Measurements from ENCODE around the gene GMPR. TPM values are rescaled to one million over a fixed set of nuclear protein-coding genes. Genes with fewer than 3 reads are reported as not detected.

The GMPR gene
- total RNA-seq, 1 experiment from 2014 or later, result 1.4 TPM

GRCh38 chr6:16204653-16205376 lies 33.6 kb upstream of the GMPR start:
- DNase-seq, result no peak
- H3K27ac Mint-ChIP-seq (ENCODE audit: unreplicated experiment), result no peak overlapping the region
- BruUV-seq (replicated peaks), result no TSS peak
- CTCF ChIA-PET, result interaction anchor here (1.1 kb wide), 1 partner anchor 15 kb away, joined by 3 read pairs; no protein-coding TSS in a partner anchor
- H3K9me3 Mint-ChIP-seq (ENCODE audit: low read depth, unreplicated experiment), result no peaks in the 10 kb centered on the region
- H3K36me3 Mint-ChIP-seq (ENCODE audit: insufficient read depth, unreplicated experiment), result no peaks in the 10 kb centered on the region
- H3K4me1 Mint-ChIP-seq (ENCODE audit: low read depth, unreplicated experiment), result peaks cover 7% of the 10 kb centered on the region
- TF ChIP-seq, protein P1, sequence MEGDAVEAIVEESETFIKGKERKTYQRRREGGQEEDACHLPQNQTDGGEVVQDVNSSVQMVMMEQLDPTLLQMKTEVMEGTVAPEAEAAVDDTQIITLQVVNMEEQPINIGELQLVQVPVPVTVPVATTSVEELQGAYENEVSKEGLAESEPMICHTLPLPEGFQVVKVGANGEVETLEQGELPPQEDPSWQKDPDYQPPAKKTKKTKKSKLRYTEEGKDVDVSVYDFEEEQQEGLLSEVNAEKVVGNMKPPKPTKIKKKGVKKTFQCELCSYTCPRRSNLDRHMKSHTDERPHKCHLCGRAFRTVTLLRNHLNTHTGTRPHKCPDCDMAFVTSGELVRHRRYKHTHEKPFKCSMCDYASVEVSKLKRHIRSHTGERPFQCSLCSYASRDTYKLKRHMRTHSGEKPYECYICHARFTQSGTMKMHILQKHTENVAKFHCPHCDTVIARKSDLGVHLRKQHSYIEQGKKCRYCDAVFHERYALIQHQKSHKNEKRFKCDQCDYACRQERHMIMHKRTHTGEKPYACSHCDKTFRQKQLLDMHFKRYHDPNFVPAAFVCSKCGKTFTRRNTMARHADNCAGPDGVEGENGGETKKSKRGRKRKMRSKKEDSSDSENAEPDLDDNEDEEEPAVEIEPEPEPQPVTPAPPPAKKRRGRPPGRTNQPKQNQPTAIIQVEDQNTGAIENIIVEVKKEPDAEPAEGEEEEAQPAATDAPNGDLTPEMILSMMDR (IDR thresholded peaks at IDR 0.05; ENCODE audit: unreplicated experiment), result no peak
- H3K4me3 Mint-ChIP-seq (ENCODE audit: low read depth, unreplicated experiment), result no peak overlapping the region
- H3K27me3 Mint-ChIP-seq (ENCODE audit: unreplicated experiment), result no peaks in the 10 kb centered on the region
- intact Hi-C loops (cut with micrococcal nuclease; ENCODE audit: unreplicated experiment), result no loop called here

DNA sequence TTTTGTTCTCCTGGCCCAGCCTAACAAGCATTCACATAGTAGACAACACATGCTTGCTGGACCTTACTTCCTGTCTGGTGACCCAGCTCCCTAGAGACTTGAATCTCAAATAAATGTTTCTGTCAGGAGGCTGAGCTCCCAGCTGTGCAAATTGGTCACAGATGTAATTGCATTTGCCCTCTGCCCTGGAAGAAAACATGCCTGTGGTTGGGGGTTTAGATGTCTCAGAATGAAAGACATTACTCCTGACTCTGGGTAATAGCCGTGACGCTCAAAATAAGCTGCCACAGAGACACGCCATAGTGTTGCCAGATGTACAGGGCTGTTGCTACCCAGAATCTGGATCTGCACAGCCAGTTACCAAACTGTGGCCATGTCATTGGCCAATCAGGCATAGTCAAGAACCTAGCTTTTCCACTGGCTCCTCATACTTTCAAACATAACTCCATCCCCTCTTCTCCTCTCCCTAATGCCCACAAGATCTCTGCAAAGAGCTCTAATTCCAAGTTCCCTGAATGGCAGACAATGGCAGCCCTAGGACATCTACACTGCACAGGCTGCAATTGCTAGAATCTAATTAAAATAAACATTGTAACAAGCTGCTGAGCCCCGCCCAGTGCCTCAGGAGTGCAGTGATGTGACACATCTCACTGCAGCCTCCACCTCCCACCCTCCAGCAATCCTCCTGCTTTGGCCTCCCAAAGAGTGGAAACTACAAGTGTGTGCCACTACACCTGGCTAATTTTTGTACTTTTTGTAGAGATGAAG lies 32.8 kb upstream of the GMPR start:
- Mint-ChIP-seq H3K27me3 (ENCODE audit: unreplicated experiment) (no peaks in the 10 kb centered on the region), H3K36me3 (ENCODE audit: insufficient read depth, unreplicated experiment) (no peaks in the 10 kb centered on the region), H3K27ac (ENCODE audit: unreplicated experiment) (no peak overlapping the region), H3K9me3 (ENCODE audit: low read depth, unreplicated experiment) (no peaks in the 10 kb centered on the region), H3K4me1 (ENCODE audit: low read depth, unreplicated experiment) (peaks cover 9% of the 10 kb centered on the region), H3K4me3 (ENCODE audit: low read depth, unreplicated experiment) (no peak overlapping the region)
- BruUV-seq (replicated peaks), result no TSS peak
- CTCF ChIA-PET, result interaction anchor here (0.6 to 1.8 kb wide), 4 partner anchors 9 to 22 kb away, joined by 3 to 7 read pairs (median 3); no protein-coding TSS in a partner anchor
- TF ChIP-seq, protein P1 (IDR thresholded peaks at IDR 0.05; ENCODE audit: unreplicated experiment), result no peak
- intact Hi-C loops (cut with micrococcal nuclease; ENCODE audit: unreplicated experiment), result loop anchor here (2.0 kb wide), 1 partner anchor 515 kb away; no protein-coding TSS in a partner anchor
- no peak for DNase-seq

GRCh38 chr6:16206595-16207037 lies 31.8 kb upstream of the GMPR start:
- intact Hi-C loops (cut with micrococcal nuclease; ENCODE audit: unreplicated experiment), result loop anchor here (2.0 kb wide), 1 partner anchor 516 kb away; no protein-coding TSS in a partner anchor
- DNase-seq, result peak; percentile 45
- Mint-ChIP-seq H3K36me3 (ENCODE audit: insufficient read depth, unreplicated experiment) (no peaks in the 10 kb centered on the region), H3K27me3 (ENCODE audit: unreplicated experiment) (no peaks in the 10 kb centered on the region), H3K27ac (ENCODE audit: unreplicated experiment) (no peak overlapping the region), H3K4me1 (ENCODE audit: low read depth, unreplicated experiment) (peaks cover 9% of the 10 kb centered on the region), H3K4me3 (ENCODE audit: low read depth, unreplicated experiment) (no peak overlapping the region), H3K9me3 (ENCODE audit: low read depth, unreplicated experiment) (no peaks in the 10 kb centered on the region)
- CTCF ChIA-PET, result interaction anchor here (1.0 to 1.8 kb wide), 2 partner anchors 10 to 23 kb away, joined by 3 to 7 read pairs; no protein-coding TSS in a partner anchor
- BruUV-seq (replicated peaks), result no TSS peak
- TF ChIP-seq, protein P1 (IDR thresholded peaks at IDR 0.05; ENCODE audit: unreplicated experiment), result peak; percentile 65

DNA sequence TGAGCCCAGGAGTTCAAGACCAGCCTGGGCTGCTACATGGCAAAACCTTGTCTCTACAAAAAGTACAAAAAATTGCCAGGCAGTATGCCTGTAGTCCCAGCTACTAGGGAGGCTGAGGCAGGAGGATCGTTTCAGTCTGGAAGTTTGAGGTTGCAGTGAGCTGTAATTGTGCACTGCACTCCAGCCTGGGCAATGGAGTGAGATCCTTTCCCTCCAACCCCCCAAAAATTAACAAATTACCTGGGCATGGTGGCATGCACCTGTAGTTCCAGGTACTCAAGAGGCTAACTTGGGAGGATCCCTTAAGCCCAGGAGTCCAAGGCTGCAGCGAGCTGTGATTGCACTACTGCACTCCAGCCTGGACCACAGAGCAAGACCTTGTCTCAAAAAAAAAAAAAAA lies 29.4 kb upstream of the GMPR start:
- H3K9me3 Mint-ChIP-seq (ENCODE audit: low read depth, unreplicated experiment), result no peaks in the 10 kb centered on the region
- peaks cover 9% of the 10 kb centered on the region for H3K4me1 Mint-ChIP-seq (ENCODE audit: low read depth, unreplicated experiment)
- H3K27me3 Mint-ChIP-seq (ENCODE audit: unreplicated experiment), result no peaks in the 10 kb centered on the region
- BruUV-seq (replicated peaks), result no TSS peak
- TF ChIP-seq, protein P1 (IDR thresholded peaks at IDR 0.05; ENCODE audit: unreplicated experiment), result no peak
- no peak overlapping the region for H3K27ac Mint-ChIP-seq (ENCODE audit: unreplicated experiment)
- no peak overlapping the region for H3K4me3 Mint-ChIP-seq (ENCODE audit: low read depth, unreplicated experiment)
- DNase-seq, result no peak
- CTCF ChIA-PET, result interaction anchor here (0.7 kb wide), 1 partner anchor 25 kb away, joined by 4 read pairs; no protein-coding TSS in a partner anchor
- no peaks in the 10 kb centered on the region for H3K36me3 Mint-ChIP-seq (ENCODE audit: insufficient read depth, unreplicated experiment)
- intact Hi-C loops (cut with micrococcal nuclease; ENCODE audit: unreplicated experiment), result no loop called here

Measured in Calu3 (cell line).